H54 (cell line): ENCODE measurements around the gene FSTL4.

Source experiments
- DNase-seq: peaks from one replicate; pipeline ENCODE4 v3.0.0; 2011; ENCODE audit warnings: low spot score, mixed read lengths; ENCODE audit not compliant: insufficient read length
- FAIRE-seq: peaks from 3 replicates; lab custom pipeline; 2011; peaks lifted over from hg19 to GRCh38; lab: Jason Lieb, UNC
- POLR2A ChIP-seq: IDR thresholded peaks from 2 replicates; pipeline ENCODE4 v1.6.1; 2011; ENCODE audit warnings: low read depth, mild to moderate bottlenecking, low read length

FSTL4 gene

DNA sequence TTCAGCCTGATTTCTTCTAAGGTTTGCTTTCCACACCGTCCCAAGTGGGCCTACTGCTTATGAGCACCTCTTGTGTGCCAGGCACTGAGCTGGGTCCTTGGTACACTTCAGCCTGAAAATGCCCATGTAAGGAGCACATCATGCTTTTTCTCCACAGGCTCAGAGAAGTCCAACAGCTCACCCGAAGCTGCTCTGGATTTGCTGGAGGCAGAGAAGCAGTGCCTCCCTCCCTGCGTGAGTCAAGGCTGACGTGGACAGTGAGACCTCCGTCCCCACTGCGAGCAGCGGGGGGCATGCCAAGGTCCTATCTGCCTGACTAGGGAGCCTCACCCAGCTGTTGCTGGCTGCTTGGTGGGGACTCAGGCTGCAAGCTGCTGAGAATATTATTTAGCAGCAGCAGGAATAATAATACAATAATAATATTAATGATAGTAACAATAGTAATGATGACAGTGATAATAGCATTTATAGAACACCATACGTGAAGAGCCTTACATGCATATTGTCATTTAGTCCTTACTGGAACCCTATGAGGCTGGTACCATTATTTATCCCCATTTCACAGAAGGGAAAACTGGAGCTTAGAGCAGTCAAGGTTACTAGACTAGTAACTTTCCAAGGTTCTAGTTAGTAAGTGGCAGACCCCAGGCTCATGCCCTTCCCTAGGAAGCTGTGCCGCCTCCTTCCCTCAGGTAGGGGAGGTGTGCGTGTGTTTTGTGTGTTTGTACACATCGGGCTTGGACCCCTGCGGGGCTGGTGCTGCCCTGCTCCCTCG is 365.8 kb downstream of the FSTL4 start:
- TF ChIP-seq POLR2A = no peak
- FAIRE-seq (no peak), DNase-seq (peak; percentile 57)

DNA sequence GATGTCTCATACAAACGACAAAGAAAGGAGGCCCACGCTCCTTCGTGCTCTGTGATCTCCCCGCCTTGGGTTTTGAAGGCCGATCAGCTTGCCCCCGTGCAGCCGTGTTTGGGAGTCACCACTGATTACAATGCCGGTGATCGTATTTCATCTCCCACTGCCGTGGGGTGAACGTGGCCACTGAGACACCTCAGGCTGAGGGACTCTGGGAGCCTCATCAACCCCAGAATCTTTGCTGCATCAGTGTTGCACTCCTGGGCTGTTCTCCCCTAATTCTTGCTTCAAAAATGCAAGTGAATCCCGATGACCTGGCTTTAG is 366.3 kb downstream of the FSTL4 start:
- FAIRE-seq (no peak), DNase-seq (no peak)
- no peak for TF ChIP-seq POLR2A

GRCh38 chr5:133245191-133246052 is 366.9 kb downstream of the FSTL4 start:
- FAIRE-seq = peak; percentile 84
- TF ChIP-seq POLR2A = no peak
- DNase-seq = peak; percentile 91

DNA sequence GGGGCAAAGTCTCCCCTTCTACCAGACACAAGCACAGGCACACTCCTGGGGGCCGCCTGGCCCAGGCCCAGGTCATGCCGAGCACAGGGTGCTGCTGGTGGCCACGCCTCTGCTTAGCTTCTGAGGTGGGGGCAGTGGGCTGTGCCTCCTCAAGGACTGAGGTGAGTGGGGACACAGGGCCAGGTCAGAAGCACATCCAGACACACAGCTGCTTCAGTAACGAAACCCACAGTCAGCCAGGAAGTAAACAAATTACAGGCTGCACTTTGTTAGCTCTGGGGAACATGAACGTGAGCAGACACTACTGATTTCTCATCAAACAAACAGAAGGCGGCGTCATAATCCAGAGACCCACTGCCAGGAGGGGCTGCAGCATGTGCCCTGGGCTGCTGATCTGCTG is 368.1 kb downstream of the FSTL4 start:
- FAIRE-seq (no peak), DNase-seq (no peak)
- no peak for TF ChIP-seq POLR2A

DNA sequence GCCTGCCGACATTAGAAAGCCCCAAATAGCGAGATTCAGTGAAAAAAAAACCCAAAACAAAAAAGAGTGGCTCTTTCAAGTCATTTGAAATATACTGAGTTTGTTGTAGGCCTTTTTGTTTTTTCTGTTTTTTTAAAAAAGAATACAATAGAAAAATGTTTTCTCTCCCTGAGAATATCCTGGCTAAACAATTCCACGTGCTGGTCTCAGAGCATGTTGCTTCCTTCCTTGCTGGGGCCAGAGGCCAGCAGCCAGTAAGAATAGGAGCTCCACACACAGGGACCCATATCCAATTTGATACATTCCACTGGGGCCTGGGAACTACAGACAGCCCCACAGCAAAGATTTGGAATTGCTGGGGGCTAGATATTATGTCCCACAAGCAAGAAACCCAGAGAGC is 369.1 kb downstream of the FSTL4 start:
- no peak for TF ChIP-seq POLR2A
- DNase-seq (no peak), FAIRE-seq (no peak)

GRCh38 chr5:133242221-133242835 is 370.0 kb downstream of the FSTL4 start:
- FAIRE-seq (no peak), DNase-seq (no peak)
- TF ChIP-seq POLR2A = no peak

- no peak for FAIRE-seq
- TF ChIP-seq POLR2A = no peak
- DNase-seq = no peak
These were observed 370.9 kb downstream of the FSTL4 start for GRCh38 chr5:133241179-133242092.

DNA sequence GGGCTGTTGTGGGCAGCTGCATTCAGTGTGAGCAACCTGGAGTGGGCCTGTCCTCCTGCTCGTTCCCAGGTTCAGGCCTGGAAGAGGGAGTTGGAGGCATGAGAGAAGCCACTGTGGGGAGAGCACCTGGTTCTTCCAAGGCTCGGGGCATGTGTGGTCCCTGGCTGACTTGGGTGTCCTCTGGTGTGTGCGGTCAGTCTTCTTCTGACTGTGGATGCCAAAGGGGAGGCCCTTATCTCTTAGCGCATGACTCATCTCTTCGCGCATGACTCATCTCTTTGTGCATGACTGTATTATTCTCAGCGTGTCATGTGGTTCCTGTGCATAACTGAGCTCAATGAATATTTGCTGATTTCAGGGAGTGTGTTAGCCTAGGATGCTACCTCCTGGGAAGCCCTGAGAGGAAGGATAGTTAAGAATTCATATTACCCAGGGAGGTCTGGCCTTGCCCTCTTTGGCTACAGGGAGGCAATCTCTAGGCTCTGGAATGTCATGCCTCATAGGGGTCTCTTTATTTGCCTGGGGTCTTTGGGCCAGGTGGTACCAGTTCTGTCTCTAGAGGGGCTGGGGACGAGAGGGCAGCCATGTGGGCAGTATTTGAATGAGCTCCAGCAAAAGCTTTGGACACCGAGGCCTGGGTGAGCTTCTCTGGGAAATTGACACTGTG is 371.8 kb downstream of the FSTL4 start:
- TF ChIP-seq POLR2A = no peak
- FAIRE-seq (peak; percentile 92), DNase-seq (peak; percentile 91)

- FAIRE-seq = no peak
- no peak for TF ChIP-seq POLR2A
- DNase-seq = no peak
These were observed 373.7 kb downstream of the FSTL4 start for GRCh38 chr5:133238426-133239205.

GRCh38 chr5:133236976-133237375 is 375.4 kb downstream of the FSTL4 start:
- FAIRE-seq = no peak
- no peak for DNase-seq
- no peak for TF ChIP-seq POLR2A

DNA sequence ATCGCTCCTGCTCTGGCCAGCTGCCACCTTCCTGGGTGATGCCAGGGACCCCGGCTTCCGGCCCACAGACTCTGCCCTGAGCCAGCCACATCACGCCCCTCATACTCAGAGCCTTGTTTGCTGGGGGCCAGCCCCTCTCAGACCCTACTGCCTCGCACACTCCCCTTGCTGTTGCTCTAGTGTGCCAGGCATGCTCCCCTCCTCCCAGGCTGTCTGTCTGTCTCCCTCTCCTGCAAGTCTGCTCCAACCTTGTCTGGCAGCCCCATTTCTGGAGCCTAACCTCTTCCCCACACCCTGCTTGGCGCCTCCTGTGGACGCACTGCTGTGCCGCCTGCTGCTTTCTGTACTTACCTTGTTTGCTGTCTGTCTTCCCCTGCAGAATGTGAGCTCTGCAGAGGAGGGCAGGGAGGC is 375.8 kb downstream of the FSTL4 start:
- DNase-seq = no peak
- no peak for TF ChIP-seq POLR2A
- FAIRE-seq = no peak
